ENCODE measurements around the gene CDX1. TPM values are rescaled to one million over a fixed set of nuclear protein-coding genes. Genes with fewer than 3 reads are reported as not detected.
A peak's percentile ranks its signal among the peaks of the same experiment; 100 is the strongest.

The CDX1 gene
- total RNA-seq, 1 donor from 2014 or later, result not detected

- no peak overlapping the region for H3K4me3 ChIP-seq (ENCODE audit: low read depth, low read length)
- no peak for DNase-seq (ENCODE audit: low read depth)
- TF ChIP-seq CTCF (conservative IDR thresholded peaks at IDR 0.05; ENCODE audit: low read depth, low read length), result no peak
Measured at GRCh38 chr5:150168864-150169263, 2.3 kb downstream of the CDX1 start.

- no peak for TF ChIP-seq CTCF (conservative IDR thresholded peaks at IDR 0.05; ENCODE audit: low read depth, low read length)
- H3K4me3 ChIP-seq (ENCODE audit: low read depth, low read length), result no peak overlapping the region
- peak; percentile 3 for DNase-seq (ENCODE audit: low read depth)
Measured at GRCh38 chr5:150172145-150172544, 5.6 kb downstream of the CDX1 start.

- H3K4me3 ChIP-seq (ENCODE audit: low read depth, low read length), result no peak overlapping the region
- TF ChIP-seq CTCF (conservative IDR thresholded peaks at IDR 0.05; ENCODE audit: low read depth, low read length), result no peak
- no peak for DNase-seq (ENCODE audit: low read depth)
Measured at GRCh38 chr5:150172556-150172955, 6.0 kb downstream of the CDX1 start.

GRCh38 chr5:150173161-150173560, 6.6 kb downstream of the CDX1 start:
- no peak overlapping the region for H3K4me3 ChIP-seq (ENCODE audit: low read depth, low read length)
- no peak for DNase-seq (ENCODE audit: low read depth)
- no peak for TF ChIP-seq CTCF (conservative IDR thresholded peaks at IDR 0.05; ENCODE audit: low read depth, low read length)

- no peak overlapping the region for H3K4me3 ChIP-seq (ENCODE audit: low read depth, low read length)
- no peak for TF ChIP-seq CTCF (conservative IDR thresholded peaks at IDR 0.05; ENCODE audit: low read depth, low read length)
- DNase-seq (ENCODE audit: low read depth), result no peak
Measured at GRCh38 chr5:150174285-150174684, 7.7 kb downstream of the CDX1 start.

- TF ChIP-seq CTCF (conservative IDR thresholded peaks at IDR 0.05; ENCODE audit: low read depth, low read length), result no peak
- no peak overlapping the region for H3K4me3 ChIP-seq (ENCODE audit: low read depth, low read length)
- no peak for DNase-seq (ENCODE audit: low read depth)
Measured at GRCh38 chr5:150175076-150175475, 8.5 kb downstream of the CDX1 start.

GRCh38 chr5:150175536-150175935, 9.0 kb downstream of the CDX1 start:
- DNase-seq (ENCODE audit: low read depth), result no peak
- TF ChIP-seq CTCF (conservative IDR thresholded peaks at IDR 0.05; ENCODE audit: low read depth, low read length), result peak; percentile 65
- no peak overlapping the region for H3K4me3 ChIP-seq (ENCODE audit: low read depth, low read length)

Measured in epithelial cell of proximal tubule (primary cell).